ENCODE results near the gene FNDC10.
"Not testable (repeated sequence)": the region's sequence is repeated elsewhere in the genome, so short reads cannot be mapped to it uniquely, and the experiment has no call there.

DNA sequence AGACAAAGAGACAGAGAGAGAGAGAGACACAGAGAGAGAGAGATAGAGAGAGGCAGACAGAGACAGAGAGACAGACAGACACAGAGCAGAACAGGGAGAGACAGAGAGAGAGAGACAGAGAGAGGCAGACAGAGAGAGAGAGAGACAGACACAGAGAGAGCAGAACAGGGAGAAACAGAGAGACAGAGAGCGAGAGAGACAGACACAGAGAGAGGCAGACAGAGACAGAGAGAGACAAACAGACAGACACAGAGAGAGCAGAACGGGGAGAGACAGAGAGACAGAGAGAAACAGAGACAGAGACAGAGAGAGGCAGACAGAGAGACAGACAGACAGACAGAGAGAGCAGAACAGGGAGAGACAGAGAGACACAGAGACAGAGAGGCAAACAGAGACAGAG is 4.6 kb downstream of the FNDC10 start:
- not testable (repeated sequence) for TF ChIP-seq BACH2 (CRISPR knock-in tag; IDR thresholded peaks at IDR 0.05; ENCODE audit: borderline replicate concordance); ISL1 (CRISPR knock-in tag; IDR thresholded peaks at IDR 0.05); PPARA (CRISPR knock-in tag; IDR thresholded peaks at IDR 0.05; ENCODE audit: borderline replicate concordance); ARNTL (CRISPR knock-in tag; IDR thresholded peaks at IDR 0.05; ENCODE audit: borderline replicate concordance, low read depth); TOX (CRISPR knock-in tag; IDR thresholded peaks at IDR 0.05; ENCODE audit: borderline replicate concordance)
- TF ChIP-seq, protein P1, sequence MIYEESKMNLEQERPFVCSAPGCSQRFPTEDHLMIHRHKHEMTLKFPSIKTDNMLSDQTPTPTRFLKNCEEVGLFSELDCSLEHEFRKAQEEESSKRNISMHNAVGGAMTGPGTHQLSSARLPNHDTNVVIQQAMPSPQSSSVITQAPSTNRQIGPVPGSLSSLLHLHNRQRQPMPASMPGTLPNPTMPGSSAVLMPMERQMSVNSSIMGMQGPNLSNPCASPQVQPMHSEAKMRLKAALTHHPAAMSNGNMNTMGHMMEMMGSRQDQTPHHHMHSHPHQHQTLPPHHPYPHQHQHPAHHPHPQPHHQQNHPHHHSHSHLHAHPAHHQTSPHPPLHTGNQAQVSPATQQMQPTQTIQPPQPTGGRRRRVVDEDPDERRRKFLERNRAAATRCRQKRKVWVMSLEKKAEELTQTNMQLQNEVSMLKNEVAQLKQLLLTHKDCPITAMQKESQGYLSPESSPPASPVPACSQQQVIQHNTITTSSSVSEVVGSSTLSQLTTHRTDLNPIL (CRISPR knock-in tag; IDR thresholded peaks at IDR 0.05; ENCODE audit: low read depth): not testable (repeated sequence)
